ENCODE results near the gene MTCL3.

Gene MTCL3

GRCh38 chr6:127518710-127519468 is at the start of gene MTCL3:
TSS of gene MTCL3 (minus strand) at chr6:127519335.
- DNase-seq (ENCODE audit: low spot score) = peak; percentile 55

DNA sequence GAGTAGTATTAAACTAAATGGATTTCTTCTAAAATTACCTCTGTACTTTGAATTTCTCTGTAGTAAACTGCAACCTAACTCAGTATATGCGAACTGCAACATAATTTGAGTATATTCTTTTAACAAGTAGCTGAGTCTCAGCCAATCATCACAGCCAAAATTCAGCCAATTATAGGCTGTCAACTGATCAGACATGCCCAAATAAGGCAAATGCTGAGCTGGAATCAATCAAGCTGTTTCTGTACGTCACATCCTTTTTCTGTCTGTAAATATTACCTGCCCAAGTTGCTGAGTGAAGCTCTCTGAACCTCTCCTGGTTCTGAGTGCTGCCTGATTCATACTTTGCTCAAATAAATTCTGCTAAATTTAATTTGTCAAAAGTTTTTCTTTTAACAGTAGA is 48.3 kb upstream of the MTCL3 start:
- no peak for DNase-seq (ENCODE audit: low spot score)

GRCh38 chr6:127566651-127567050 is 47.5 kb upstream of the MTCL3 start:
- DNase-seq (ENCODE audit: low spot score) = no peak

GRCh38 chr6:127566119-127566518 is 47.0 kb upstream of the MTCL3 start:
- DNase-seq (ENCODE audit: low spot score) = no peak

DNA sequence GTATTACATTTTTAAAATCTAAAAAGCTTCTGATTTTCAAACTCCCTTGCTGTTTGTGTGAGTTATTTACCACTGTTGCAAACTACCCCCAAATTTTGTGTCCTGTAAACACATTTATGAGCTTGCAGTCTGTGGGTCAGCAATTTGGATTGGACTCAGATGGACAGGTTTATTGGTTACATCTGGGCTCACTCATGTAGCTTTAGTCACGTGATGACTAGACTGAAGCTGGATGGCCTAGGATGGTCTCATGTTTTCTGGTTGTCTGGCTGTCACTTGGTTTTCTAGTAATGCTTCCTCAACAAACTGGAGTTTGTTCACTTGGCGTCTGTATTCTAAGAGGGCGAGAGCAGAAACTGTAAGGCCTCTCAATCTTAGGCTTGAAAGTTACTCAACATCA is 45.6 kb upstream of the MTCL3 start:
- no peak for DNase-seq (ENCODE audit: low spot score)

GRCh38 chr6:127561660-127562059 is 42.5 kb upstream of the MTCL3 start:
- no peak for DNase-seq (ENCODE audit: low spot score)

GRCh38 chr6:127554435-127555006 is 35.4 kb upstream of the MTCL3 start:
- DNase-seq (ENCODE audit: low spot score) = peak; percentile 39

DNA sequence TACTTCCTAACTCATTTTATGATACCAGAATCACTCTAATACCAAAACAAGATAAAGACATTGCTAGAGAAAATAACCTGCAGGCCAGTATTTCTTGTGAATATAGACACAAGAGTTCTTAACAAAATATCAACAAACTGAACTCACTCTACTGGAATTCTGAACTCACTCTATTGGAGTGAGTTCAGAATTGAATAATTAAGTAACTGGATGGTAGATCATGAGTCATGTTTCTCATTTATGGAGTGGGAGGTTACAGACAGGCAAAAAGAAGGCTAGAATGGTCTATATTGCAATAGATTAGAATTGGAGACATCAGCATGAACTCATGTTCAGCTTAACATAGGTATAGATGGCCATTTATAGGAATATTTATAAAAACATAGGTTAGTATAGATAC is 31.3 kb upstream of the MTCL3 start:
- DNase-seq (ENCODE audit: low spot score) = no peak

DNA sequence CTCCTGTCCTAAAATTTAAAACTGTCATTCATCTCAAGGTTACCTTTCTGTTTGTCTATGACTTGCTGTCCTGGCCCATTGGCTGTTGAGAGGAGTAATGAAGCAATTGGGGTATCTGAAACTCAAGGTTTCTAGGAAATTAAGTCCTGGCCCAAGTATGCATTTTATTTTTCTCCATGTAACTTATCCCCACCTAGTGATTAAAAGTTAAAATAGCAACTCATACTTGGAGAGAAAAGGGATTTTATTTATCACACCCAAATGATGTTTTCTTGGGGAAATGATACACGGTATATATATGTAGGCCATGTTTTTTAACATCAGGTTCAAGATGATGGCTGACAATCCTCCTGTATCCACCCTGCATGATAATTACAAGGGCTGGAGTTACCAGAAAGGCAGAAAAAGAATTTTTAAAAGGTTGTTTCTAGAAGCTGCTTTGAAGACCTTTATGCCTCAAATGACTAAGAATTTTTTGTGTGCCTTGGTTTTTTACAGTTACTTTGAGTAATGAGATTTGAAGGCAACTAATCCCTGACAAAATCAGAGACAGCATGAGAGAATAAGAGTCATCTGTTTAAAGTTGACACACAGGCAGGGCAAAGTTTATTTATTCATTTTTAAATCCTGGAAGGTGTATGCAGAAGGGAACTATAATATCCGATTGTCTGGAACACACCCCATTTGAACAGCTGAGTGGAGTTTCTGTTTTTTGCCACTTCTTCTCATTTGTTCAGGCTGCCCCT is 28.9 kb upstream of the MTCL3 start:
- DNase-seq (ENCODE audit: low spot score) = no peak

DNA sequence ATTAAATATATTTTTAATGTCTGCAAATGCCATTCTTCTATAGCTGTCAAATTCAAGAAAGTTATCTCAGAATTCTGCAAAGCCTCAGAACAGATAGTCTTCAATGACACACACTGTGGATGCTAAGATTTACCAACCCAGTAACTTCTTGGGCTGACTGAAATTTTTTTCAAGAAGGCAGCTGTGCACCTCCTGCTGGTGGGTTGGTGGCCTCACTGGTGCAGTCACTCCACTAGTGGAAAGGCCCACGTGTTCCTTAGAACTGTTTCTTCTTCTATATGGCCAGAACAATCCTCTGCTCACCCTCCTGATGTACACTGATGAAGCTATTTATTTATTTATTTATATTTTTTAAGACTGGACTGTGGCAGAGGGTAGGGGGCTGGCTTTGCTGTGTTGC is 28.1 kb upstream of the MTCL3 start:
- DNase-seq (ENCODE audit: low spot score) = peak; percentile 20

DNA sequence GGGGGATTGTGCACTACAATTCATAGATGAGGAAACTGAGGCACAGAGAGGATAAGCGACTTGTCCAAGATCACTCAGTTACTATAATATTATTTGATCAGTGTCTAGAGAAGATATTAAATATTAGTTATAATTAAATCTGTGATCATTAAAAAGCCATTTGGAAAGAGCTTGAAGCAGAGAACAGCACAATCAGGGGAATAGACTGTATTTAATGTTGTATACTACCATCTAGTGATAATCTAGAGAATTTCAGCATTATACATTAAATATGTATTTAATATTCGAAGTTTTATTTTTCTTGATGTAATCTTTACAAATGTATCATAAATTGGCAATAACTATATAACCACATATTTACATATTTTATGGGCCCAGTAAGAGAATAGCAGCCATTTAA is 20.1 kb upstream of the MTCL3 start:
- no peak for DNase-seq (ENCODE audit: low spot score)

- no peak for DNase-seq (ENCODE audit: low spot score)
Measured at GRCh38 chr6:127538750-127539264, 19.7 kb upstream of the MTCL3 start.

- DNase-seq (ENCODE audit: low spot score) = no peak
Measured at GRCh38 chr6:127533736-127534135, 14.6 kb upstream of the MTCL3 start.

DNA sequence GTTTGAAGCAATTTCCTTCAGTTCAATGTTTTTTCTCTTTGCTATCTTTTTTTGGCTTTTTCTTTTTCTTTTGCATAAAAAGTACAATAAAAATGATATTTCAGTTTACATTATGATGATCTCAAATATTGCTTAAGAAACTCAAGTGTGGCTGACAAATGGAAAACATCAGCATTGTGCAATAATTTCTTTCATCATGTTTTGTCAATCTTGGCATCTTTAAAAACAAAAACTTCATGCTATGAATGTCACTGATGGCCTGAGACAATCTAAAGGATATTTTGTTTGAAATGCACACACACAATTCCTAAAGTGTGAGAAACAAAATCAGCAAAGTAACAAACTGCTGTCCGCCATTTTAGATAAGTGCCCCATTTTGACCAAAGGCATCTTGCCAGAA is 13.9 kb upstream of the MTCL3 start:
- DNase-seq (ENCODE audit: low spot score) = no peak

DNA sequence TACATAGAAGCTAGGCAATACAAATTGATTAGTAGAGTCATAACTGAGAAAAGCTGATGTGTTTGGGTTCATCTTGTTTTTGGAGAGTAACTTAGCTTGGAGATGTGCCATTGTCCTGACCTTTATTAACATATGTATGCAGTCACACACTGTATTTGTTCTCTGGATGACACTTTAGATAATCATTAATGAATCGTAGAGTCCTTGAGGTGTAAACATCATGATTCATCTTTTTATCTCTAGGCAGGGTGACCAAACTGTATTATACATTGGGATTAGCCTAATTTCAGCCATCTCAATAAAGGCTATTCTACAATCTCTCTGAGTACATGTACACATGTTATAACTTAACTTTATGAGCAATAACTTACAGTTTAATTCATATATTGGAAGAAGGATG is 3.6 kb upstream of the MTCL3 start:
- no peak for DNase-seq (ENCODE audit: low spot score)

GRCh38 chr6:127520066-127520465 is 931 bp upstream of the MTCL3 start:
- peak; percentile 19 for DNase-seq (ENCODE audit: low spot score)

- DNase-seq (ENCODE audit: low spot score) = no peak
Measured at GRCh38 chr6:127519469-127519785, 292 bp upstream of the MTCL3 start.

GRCh38 chr6:127518191-127518709 is 885 bp downstream of the MTCL3 start:
- DNase-seq (ENCODE audit: low spot score) = peak; percentile 13

GRCh38 chr6:127517693-127518092 is 1.4 kb downstream of the MTCL3 start:
- DNase-seq (ENCODE audit: low spot score) = no peak

- peak; percentile 65 for DNase-seq (ENCODE audit: low spot score)
Measured at GRCh38 chr6:127516662-127517273, 2.4 kb downstream of the MTCL3 start.

DNA sequence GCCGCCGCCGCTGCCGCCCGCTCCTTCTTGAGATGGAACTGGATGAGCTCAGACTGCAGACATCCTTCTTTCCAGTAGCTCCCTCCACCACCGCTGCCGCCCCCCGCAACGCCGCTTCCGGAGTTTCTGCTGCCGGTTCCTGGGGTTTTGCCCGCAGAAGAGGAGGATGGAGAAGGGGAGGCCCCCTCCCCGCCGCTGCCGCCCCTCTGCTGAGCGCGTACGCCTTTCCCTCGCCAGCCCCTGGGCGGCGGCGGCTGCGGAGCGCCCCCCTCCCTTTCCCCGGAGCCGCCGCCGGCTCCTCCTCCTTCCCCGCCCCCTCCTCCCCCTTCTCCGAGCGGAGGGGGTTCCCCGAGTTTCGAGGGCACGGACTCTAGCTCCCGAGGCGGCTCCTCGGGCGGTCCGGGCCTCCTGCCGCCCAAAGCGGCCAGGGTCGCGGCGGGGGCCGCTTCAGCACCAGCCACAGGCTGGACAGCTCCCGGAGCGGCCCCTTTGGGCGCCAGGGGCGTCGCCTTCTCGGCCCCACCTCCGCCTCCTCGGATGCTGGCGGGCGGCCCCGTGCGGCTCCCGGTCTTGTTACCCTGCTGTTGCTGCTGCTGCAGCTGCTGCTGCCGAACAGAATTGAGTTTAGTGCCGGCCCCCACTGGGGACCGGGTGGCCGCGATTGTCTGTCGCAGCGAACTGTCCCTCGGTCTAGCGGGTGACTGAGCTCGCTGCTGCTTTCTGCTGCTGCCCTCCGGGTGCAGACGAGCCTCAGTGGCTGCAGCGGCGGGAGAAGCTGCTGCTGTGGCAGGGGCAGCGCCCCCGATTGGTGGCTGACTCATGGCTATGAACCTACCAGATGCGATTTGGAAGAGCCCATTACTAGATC is 3.1 kb downstream of the MTCL3 start:
- DNase-seq (ENCODE audit: low spot score) = peak; percentile 75
